Germinal center (tissue), 1 donor: ENCODE results near the gene DOCK9.

Experiments used
- DNase-seq: peaks from one replicate; pipeline ENCODE4 v3.0.0; 2012; ENCODE audit warnings: mixed read lengths, low spot score

DOCK9 gene

GRCh38 chr13:98886587-98887230, 91.2 kb downstream of the DOCK9 start:
- DNase-seq: no peak

GRCh38 chr13:98885600-98885999, 92.3 kb downstream of the DOCK9 start:
- no peak for DNase-seq

GRCh38 chr13:98883998-98884397, 93.9 kb downstream of the DOCK9 start:
- DNase-seq: no peak

- no peak for DNase-seq
Measured at GRCh38 chr13:98881390-98881789, 96.5 kb downstream of the DOCK9 start.

- no peak for DNase-seq
Measured at GRCh38 chr13:98880677-98881076, 97.2 kb downstream of the DOCK9 start.

GRCh38 chr13:98879957-98880356, 97.9 kb downstream of the DOCK9 start:
- no peak for DNase-seq

GRCh38 chr13:98879127-98879520, 98.7 kb downstream of the DOCK9 start:
- DNase-seq: no peak

GRCh38 chr13:98878486-98879126, 99.3 kb downstream of the DOCK9 start:
- DNase-seq: no peak

- DNase-seq: no peak
Measured at GRCh38 chr13:98877936-98878335, 99.9 kb downstream of the DOCK9 start.

GRCh38 chr13:98877466-98877865, 100.4 kb downstream of the DOCK9 start:
- no peak for DNase-seq

- DNase-seq: no peak
Measured at GRCh38 chr13:98875146-98875729, 102.6 kb downstream of the DOCK9 start.

- no peak for DNase-seq
Measured at GRCh38 chr13:98874029-98874397, 103.9 kb downstream of the DOCK9 start.

GRCh38 chr13:98873377-98874028, 104.4 kb downstream of the DOCK9 start:
- DNase-seq: no peak

GRCh38 chr13:98871727-98872126, 106.1 kb downstream of the DOCK9 start:
- no peak for DNase-seq

- peak; percentile 16 for DNase-seq
Measured at GRCh38 chr13:98869408-98870090, 108.3 kb downstream of the DOCK9 start.

GRCh38 chr13:98868932-98869331, 108.9 kb downstream of the DOCK9 start:
- DNase-seq: no peak

- DNase-seq: no peak
Measured at GRCh38 chr13:98866882-98867281, 111.0 kb downstream of the DOCK9 start.

GRCh38 chr13:98860491-98860890, 117.4 kb downstream of the DOCK9 start:
- DNase-seq: no peak

GRCh38 chr13:98858191-98858590, 119.7 kb downstream of the DOCK9 start:
- DNase-seq: no peak

- no peak for DNase-seq
Measured at GRCh38 chr13:98856983-98857382, 120.9 kb downstream of the DOCK9 start.

GRCh38 chr13:98854448-98854847, 123.4 kb downstream of the DOCK9 start:
- DNase-seq: no peak

- no peak for DNase-seq
Measured at GRCh38 chr13:98853771-98854221, 124.1 kb downstream of the DOCK9 start.
